HG03175 (cell line): ENCODE results near the gene CD84.
"Not testable (repeated sequence)": the region's sequence is repeated elsewhere in the genome, so short reads cannot be mapped to it uniquely, and the experiment has no call there.

Experiments used
- ATAC-seq: cut with Tn5 transposase; IDR thresholded peaks from one replicate; pipeline ENCODE4 v1.9.1; 2021; ENCODE audit warnings: mild to moderate bottlenecking, moderate library complexity; ENCODE audit not compliant: unreplicated experiment

CD84 gene, protein sequence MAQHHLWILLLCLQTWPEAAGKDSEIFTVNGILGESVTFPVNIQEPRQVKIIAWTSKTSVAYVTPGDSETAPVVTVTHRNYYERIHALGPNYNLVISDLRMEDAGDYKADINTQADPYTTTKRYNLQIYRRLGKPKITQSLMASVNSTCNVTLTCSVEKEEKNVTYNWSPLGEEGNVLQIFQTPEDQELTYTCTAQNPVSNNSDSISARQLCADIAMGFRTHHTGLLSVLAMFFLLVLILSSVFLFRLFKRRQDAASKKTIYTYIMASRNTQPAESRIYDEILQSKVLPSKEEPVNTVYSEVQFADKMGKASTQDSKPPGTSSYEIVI

DNA sequence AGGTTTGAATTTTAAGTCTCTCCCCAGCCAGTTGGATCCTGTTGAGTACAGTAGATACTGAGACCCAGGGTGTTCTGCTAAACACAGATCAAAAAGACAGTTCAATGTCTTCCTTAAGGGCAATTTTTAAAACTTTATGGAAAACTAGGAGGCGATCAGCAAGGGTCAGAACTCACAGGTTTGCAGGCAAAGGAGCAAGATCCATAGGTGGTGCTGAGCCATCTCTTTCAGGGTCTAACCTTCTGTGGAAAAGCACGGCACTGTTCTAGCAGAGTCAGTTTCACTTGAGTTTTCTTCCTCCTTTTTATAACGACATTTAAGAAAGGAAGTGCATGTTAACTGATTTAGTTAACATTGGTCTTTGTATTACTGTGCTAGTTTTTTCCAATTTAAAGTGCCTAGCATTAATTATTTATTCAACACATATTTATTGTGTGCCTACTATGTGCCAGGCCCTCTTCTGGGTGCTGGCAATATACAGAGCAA, at the start of gene CD84:
TSS of gene CD84 (minus strand) at position 281 of the 486 bp plus-strand sequence. CDS start at position 222, 59 bp downstream.
- ATAC-seq: no peak

DNA sequence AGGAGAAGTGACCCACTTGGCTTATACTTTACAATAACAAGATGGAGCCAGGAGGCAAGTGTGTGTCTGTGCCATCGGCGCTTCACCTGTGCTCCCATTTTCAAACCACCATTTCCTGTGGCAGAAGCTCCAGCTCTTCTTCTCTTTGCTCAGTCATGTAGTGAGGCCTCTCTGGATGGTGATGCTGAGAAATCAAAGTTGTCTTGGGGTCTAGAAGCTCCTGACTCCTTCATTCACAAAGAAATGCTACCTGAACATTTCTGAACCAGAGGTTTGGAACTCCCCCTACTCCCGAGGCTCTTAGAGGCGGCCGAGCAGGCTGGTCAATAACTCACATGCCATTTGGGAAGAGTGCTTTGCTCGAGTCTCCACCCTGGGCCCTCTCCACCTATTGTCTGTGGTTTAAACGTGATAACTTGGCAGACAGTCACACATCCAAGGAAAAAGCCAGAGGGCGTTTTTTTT, 49.5 kb upstream of the CD84 start:
- no peak for ATAC-seq

DNA sequence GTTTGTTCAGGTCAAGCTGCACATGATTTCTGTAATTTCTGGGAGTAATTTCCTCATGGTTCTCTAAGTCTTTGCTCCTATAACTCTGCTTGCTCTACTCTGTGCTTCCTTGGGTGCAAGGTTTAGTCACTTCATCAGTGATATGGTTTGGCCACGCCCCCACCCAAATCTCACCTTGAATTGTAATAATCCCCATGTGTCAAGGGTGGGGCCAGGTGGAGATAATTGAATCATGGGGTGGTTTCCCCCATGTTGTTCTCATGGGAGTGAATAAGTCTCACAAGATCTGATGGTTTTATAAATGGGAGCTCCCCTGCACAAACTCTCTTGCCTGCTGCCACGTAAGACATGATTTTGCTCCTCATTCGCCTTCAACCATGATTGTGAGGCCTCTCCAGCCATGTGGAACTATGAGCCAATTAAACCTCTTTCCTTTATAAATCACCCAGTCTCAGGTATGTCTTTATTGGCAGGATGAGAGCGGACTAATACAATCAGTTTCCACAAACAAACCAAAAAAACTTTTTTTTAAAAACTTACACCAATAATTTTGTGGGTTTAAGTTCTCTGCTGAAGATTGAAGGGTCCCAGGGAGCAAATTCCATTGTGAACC, 48.5 kb upstream of the CD84 start:
- ATAC-seq: not testable (repeated sequence)

- peak; percentile 45 for ATAC-seq
These were observed 47.4 kb upstream of the CD84 start for GRCh38 chr1:160626509-160627342.

- ATAC-seq: no peak
These were observed 46.6 kb upstream of the CD84 start for GRCh38 chr1:160625725-160626498.

- no peak for ATAC-seq
These were observed 46.0 kb upstream of the CD84 start for GRCh38 chr1:160625321-160625720.

DNA sequence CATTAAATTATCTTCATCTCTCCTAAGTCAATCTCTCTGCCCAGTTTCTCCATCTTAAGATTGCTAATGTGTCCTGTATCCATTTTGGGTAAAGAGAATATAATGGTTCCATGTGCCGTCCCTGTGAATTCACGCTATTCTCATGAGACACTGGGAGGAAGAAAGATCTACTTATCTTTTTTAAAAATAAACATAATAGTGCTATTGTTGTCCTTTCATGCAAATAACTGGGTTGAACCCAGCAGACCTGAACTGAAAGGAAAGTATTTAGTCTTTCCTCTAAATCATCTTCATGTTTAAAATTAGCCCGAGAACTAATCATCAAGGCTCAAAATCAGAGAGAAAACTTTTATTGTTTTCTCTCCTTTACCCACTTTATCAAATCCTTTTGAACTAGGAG, 45.2 kb upstream of the CD84 start:
- no peak for ATAC-seq

GRCh38 chr1:160623862-160624261, 44.6 kb upstream of the CD84 start:
- ATAC-seq: no peak

- ATAC-seq: no peak
These were observed 43.9 kb upstream of the CD84 start for GRCh38 chr1:160623227-160623633.

DNA sequence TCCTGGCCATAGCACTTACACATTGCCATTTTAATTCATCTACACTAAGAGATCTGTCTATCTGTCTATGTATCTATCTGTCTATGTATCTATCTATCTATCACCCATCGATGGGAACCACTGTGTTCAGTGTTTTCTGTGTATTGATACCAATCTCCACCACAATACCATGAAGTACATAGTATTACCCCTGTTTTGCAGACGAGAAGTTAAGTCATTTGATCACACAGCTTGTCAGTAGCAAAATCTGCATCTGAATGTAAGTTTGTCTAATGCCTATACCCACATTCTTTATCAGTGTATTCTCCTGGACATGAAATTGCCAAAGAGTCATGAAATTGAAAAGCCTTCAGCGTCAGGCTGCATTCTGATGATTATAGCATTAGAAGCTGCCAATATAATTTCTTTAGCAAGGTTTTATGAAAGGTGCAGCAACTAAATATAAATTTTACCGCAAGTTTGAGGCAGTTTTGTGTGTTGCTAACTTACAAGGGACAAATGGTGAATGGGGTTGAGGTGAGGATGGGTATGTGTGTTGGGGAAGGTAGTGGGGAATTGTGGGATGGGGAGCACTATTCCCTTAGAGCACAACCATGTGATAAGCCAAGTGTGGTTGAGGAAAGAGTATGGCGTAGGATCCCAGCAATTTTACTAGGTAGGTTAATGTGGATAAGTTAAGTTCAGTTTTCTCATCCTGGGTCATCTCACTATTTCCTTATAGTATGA, 43.4 kb upstream of the CD84 start:
- ATAC-seq: no peak

- no peak for ATAC-seq
These were observed 42.5 kb upstream of the CD84 start for GRCh38 chr1:160621633-160622413.

DNA sequence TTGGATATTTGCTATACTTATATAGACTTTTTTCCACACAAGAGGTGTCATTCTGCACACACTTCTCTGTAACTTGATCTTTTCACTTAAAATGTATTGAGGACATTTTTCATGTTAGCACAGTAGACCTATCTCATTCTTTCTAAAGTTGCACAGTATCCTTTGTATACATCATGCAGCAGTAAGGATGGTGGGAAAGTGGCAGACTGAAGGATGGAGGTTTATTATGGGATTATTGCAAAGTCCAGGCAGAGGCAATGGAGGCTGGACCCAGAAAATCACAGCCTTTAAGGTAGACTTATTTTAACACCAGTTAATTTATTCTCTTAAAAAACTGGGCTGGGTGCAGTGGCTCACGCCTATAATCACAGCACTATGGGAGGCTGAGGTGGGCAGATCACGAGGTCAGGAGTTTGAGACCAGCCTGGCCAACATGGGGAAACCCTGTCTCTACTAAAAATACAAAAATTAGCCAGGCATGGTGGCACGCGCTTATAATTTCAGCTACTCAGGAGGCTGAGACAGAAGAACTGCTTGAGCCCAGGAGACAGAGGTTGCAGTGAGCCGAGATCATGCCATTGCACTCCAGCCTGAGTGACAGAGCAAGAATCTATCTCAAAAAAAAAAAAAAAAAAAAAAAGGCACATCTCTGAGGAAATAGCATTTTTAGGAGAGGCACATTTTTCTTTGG, 41.8 kb upstream of the CD84 start:
- ATAC-seq: no peak

DNA sequence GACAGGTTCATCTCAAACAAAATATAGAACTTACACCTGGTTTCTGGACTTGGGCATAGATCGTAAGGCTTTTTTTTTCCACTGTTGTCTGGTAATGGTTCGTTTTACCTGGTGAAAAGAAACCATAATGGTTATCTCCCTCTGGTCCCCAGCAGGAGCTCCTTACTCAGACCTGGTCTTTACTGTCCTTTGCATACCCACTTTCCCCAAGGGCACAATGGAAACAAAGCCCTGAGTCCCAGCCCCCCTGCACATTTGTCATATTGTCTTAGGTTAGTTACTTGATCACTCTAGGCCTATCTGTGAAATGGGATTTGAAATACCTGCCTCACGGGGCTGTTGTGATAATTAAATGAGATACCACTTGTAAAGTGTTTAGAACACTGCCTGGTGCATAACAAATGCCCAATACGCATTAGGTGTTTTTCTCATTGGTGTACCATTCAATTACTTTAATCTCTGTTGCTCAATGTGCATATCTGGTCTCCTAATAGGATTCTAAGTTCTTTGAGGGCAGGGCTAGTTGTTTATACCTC, 40.5 kb upstream of the CD84 start:
- ATAC-seq: no peak

DNA sequence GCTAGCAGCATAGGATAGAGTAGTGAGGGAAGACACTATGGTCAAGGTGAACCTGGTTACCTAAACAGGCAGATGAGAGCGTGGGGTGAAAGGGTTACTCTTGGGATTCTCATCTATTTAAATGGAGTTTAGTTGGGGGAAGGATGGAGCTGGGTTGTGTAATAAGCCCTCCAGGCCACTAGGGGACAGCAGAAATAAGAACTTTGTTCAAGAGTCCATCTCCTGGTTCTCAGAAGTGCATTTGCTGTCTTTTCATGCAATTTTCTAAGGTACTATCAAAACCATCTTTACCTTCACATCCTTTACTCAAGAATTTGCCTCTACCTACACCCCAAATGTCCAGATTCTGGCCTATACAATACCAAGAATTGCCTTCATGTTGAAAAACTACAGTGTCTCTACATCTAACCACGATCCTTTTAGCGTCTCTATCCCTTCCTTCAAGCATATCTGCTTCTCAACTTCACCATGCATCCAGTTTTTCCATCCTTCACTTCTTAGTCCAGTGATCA, 39.5 kb upstream of the CD84 start:
- ATAC-seq: no peak

- ATAC-seq: no peak
These were observed 39.0 kb upstream of the CD84 start for GRCh38 chr1:160618327-160618726.

DNA sequence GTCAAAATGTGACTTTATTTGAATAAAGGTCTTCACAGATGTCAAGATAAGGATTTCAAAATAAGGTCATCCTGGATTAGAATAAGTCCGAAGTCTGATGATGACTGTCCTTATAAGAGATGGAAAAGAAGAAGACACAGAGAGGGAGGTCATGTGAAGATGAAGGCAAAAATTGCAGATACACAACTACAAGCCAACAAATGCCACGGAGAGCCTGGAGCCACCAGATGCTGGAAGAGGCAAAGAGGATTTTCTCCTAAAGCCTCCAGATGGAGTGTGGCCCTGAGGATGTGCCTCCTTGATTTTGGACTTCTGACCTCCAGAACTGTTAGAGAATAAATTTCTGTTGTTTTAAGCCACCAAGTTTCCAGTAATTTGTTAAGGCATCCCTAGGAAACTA, 36.4 kb upstream of the CD84 start:
- ATAC-seq: no peak

- ATAC-seq: no peak
These were observed 35.1 kb upstream of the CD84 start for GRCh38 chr1:160614410-160614809.

DNA sequence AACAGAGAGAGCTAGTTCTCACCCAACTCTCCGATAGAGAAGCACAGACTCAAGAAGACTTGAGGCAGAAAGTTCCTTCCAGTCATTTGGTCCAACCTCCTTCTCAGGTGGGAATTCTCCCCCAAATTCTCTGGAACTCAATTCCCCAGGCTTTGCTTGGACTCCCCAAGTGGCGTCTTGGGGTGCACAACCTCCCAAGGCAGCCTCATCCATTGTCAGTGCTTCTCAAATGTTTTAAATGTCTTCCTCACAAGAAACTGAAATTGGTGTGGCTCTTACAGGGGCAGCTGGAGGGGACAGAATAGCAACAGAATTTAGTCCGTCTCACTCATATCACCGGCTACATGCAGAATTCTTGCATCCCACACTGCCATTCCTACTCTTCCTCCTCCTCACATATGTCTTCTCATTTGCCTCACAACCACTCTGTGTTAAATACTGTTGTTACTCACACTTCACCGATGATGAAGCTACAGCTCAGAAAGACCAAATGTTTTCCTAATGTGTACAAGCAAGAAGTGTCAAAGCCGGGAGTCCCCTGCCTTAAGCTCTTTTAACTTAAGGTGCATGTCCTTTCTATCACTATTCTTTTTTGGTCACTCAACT, 33.4 kb upstream of the CD84 start:
- no peak for ATAC-seq
